IMR-90 (cell line): Measurements from ENCODE around the gene LAMC2.

ENCODE experiments used
- CTCF ChIP-seq: conservative IDR thresholded peaks from 2 replicates; pipeline ENCODE4 v1.5.1; 2012; ENCODE audit warnings: mild to moderate bottlenecking, low read depth, low read length, improper control_type of control experiment
- FOS ChIP-seq: fragments of 150-350 bp; IDR thresholded peaks from 2 replicates; pipeline ENCODE4 v1.6.1; 2016; ENCODE audit warnings: low read depth, low read length
- RCOR1 ChIP-seq: IDR thresholded peaks from 2 replicates; pipeline ENCODE4 v1.6.1; 2012; ENCODE audit warnings: mild to moderate bottlenecking, low read length, improper control_type of control experiment; ENCODE audit not compliant: insufficient replicate concordance
- SMC3 ChIP-seq: fragments of 150-350 bp; IDR thresholded peaks from 2 replicates; pipeline ENCODE4 v1.6.1; 2016; ENCODE audit warnings: low read depth, mild to moderate bottlenecking, antibody characterized with exemption, low read length, moderate library complexity

- TF ChIP-seq CTCF (no peak), RCOR1 (no peak), FOS (no peak), SMC3 (no peak)
Observed at GRCh38 chr1:183247931-183248330, 61.9 kb downstream of the LAMC2 start.
